NCI-H2107 treated with DMSO at 0.1 percent for 48 hours (cell line): Measurements from ENCODE around the gene YPEL3.
A peak's percentile ranks its signal among the peaks of the same experiment; 100 is the strongest.

Experiments used
- DNase-seq: peaks from one replicate; lab custom pipeline; 2025; ENCODE audit not compliant: unreplicated experiment; lab: John Stamatoyannopoulos, UW

Gene YPEL3

GRCh38 chr16:30070490-30070889, 25.5 kb downstream of the YPEL3 start:
- no peak for DNase-seq

- no peak for DNase-seq
Measured at GRCh38 chr16:30069611-30070462, 26.2 kb downstream of the YPEL3 start.

- no peak for DNase-seq
Measured at GRCh38 chr16:30068750-30069610, 27.0 kb downstream of the YPEL3 start.

- no peak for DNase-seq
Measured at GRCh38 chr16:30068333-30068732, 27.7 kb downstream of the YPEL3 start.

- no peak for DNase-seq
Measured at GRCh38 chr16:30067584-30067916, 28.5 kb downstream of the YPEL3 start.

GRCh38 chr16:30066761-30067583, 29.0 kb downstream of the YPEL3 start:
- no peak for DNase-seq

GRCh38 chr16:30065943-30066760, 29.9 kb downstream of the YPEL3 start:
- DNase-seq, result no peak

- DNase-seq, result peak; percentile 94
Measured at GRCh38 chr16:30065102-30065942, 30.7 kb downstream of the YPEL3 start, which contains the start of gene ALDOA. TSS of gene ALDOA (plus strand) at chr16:30065760. CDS start at chr16:30066898, 1,138 bp downstream.

- DNase-seq, result no peak
Measured at GRCh38 chr16:30064729-30065101, 31.3 kb downstream of the YPEL3 start.

GRCh38 chr16:30063893-30064728, 31.9 kb downstream of the YPEL3 start:
- DNase-seq, result peak; percentile 71

- DNase-seq, result no peak
Measured at GRCh38 chr16:30063278-30063892, 32.6 kb downstream of the YPEL3 start.

- no peak for DNase-seq
Measured at GRCh38 chr16:30060836-30061554, 35.0 kb downstream of the YPEL3 start.

- DNase-seq, result no peak
Measured at GRCh38 chr16:30060346-30060745, 35.7 kb downstream of the YPEL3 start.

- peak; percentile 14 for DNase-seq
Measured at GRCh38 chr16:30054959-30055553, 41.0 kb downstream of the YPEL3 start.

- no peak for DNase-seq
Measured at GRCh38 chr16:30054451-30054850, 41.6 kb downstream of the YPEL3 start.

- DNase-seq, result no peak
Measured at GRCh38 chr16:30053376-30054015, 42.5 kb downstream of the YPEL3 start.
